Measurements from ENCODE around the gene CLCN7. TPM values are rescaled to one million over a fixed set of nuclear protein-coding genes. Genes with fewer than 3 reads are reported as not detected.

CLCN7 gene
- polyA plus RNA-seq, 3 donors from 2014 or later, result 19.8 to 44.8 (median 21.5) TPM

GRCh38 chr16:1408171-1408837 lies 66.5 kb downstream of the CLCN7 start:
- Mint-ChIP-seq H3K4me3 (peak overlapping the region; percentile 72 to 83 (median 75)), H3K4me1 (peaks cover 25 to 27% of the 10 kb centered on the region in 2 donors), H3K9me3 (no peaks in the 10 kb centered on the region), H3K27me3 (ENCODE audit: low read depth in 3 of 3) (peaks cover 3 to 8% (median 5%) of the 10 kb centered on the region in 3 donors), H3K36me3 (peaks cover 0 to 3% (median 3%) of the 10 kb centered on the region in 3 donors), H3K27ac (peak overlapping the region in 5 of 6 donors; percentile 49 to 85 (median 74))
- peak; percentile 94 to 96 (median 96) for DNase-seq

GRCh38 chr16:1407753-1408152 lies 67.1 kb downstream of the CLCN7 start:
- H3K27ac Mint-ChIP-seq, result peak overlapping the region in 5 of 6 donors; percentile 49 to 90 (median 72)
- no peaks in the 10 kb centered on the region for H3K9me3 Mint-ChIP-seq
- DNase-seq, result no peak
- H3K36me3 Mint-ChIP-seq, result peaks cover 0 to 4% (median 3%) of the 10 kb centered on the region in 3 donors
- peaks cover 26 to 27% of the 10 kb centered on the region in 2 donors for H3K4me1 Mint-ChIP-seq
- peaks cover 3 to 8% (median 5%) of the 10 kb centered on the region in 3 donors for H3K27me3 Mint-ChIP-seq (ENCODE audit: low read depth in 3 of 3)
- peak overlapping the region; percentile 55 to 72 (median 56) for H3K4me3 Mint-ChIP-seq

- DNase-seq, result no peak
- H3K4me1 Mint-ChIP-seq, result peaks cover 11% of the 10 kb centered on the region in 2 donors
- H3K27me3 Mint-ChIP-seq (ENCODE audit: low read depth in 3 of 3), result peaks cover 5 to 14% (median 8%) of the 10 kb centered on the region in 3 donors
- no peaks in the 10 kb centered on the region for H3K9me3 Mint-ChIP-seq
- H3K4me3 Mint-ChIP-seq, result no peak overlapping the region
- H3K27ac Mint-ChIP-seq, result no peak overlapping the region
- peaks cover 0 to 9% (median 5%) of the 10 kb centered on the region in 3 donors for H3K36me3 Mint-ChIP-seq
Observed at GRCh38 chr16:1403733-1404132, 71.1 kb downstream of the CLCN7 start.

- Mint-ChIP-seq H3K4me3 (no peak overlapping the region), H3K4me1 (peaks cover 9 to 11% of the 10 kb centered on the region in 2 donors), H3K27me3 (ENCODE audit: low read depth in 3 of 3) (peaks cover 4 to 13% (median 11%) of the 10 kb centered on the region in 3 donors), H3K27ac (no peak overlapping the region), H3K9me3 (no peaks in the 10 kb centered on the region), H3K36me3 (peaks cover 0 to 9% (median 9%) of the 10 kb centered on the region in 3 donors)
- no peak for DNase-seq
Observed at GRCh38 chr16:1403036-1403435, 71.8 kb downstream of the CLCN7 start.

- Mint-ChIP-seq H3K9me3 (no peaks in the 10 kb centered on the region), H3K4me3 (no peak overlapping the region), H3K36me3 (peaks cover 0 to 11% (median 9%) of the 10 kb centered on the region in 3 donors), H3K27me3 (ENCODE audit: low read depth in 3 of 3) (peaks cover 4 to 14% (median 7%) of the 10 kb centered on the region in 3 donors), H3K27ac (no peak overlapping the region), H3K4me1 (peaks cover 4 to 6% of the 10 kb centered on the region in 2 donors)
- no peak for DNase-seq
Observed at GRCh38 chr16:1401758-1402154, 73.1 kb downstream of the CLCN7 start.

GRCh38 chr16:1401061-1401757 lies 73.6 kb downstream of the CLCN7 start:
- peaks cover 6 to 14% (median 7%) of the 10 kb centered on the region in 3 donors for H3K27me3 Mint-ChIP-seq (ENCODE audit: low read depth in 3 of 3)
- H3K4me1 Mint-ChIP-seq, result peaks cover 4 to 6% of the 10 kb centered on the region in 2 donors
- no peak for DNase-seq
- no peak overlapping the region for H3K27ac Mint-ChIP-seq
- H3K36me3 Mint-ChIP-seq, result peaks cover 0 to 13% (median 9%) of the 10 kb centered on the region in 3 donors
- H3K9me3 Mint-ChIP-seq, result no peaks in the 10 kb centered on the region
- H3K4me3 Mint-ChIP-seq, result no peak overlapping the region

GRCh38 chr16:1398826-1399581 lies 75.8 kb downstream of the CLCN7 start:
- no peaks in the 10 kb centered on the region for H3K9me3 Mint-ChIP-seq
- no peak for DNase-seq
- peaks cover 3 to 6% of the 10 kb centered on the region in 2 donors for H3K4me1 Mint-ChIP-seq
- H3K4me3 Mint-ChIP-seq, result no peak overlapping the region
- H3K27me3 Mint-ChIP-seq (ENCODE audit: low read depth in 3 of 3), result peaks cover 6 to 14% (median 7%) of the 10 kb centered on the region in 3 donors
- H3K27ac Mint-ChIP-seq, result no peak overlapping the region
- H3K36me3 Mint-ChIP-seq, result peaks cover 0 to 13% (median 9%) of the 10 kb centered on the region in 3 donors

GRCh38 chr16:1398351-1398750 lies 76.5 kb downstream of the CLCN7 start:
- peaks cover 0 to 13% (median 6%) of the 10 kb centered on the region in 3 donors for H3K36me3 Mint-ChIP-seq
- DNase-seq, result no peak
- no peak overlapping the region for H3K4me3 Mint-ChIP-seq
- H3K27me3 Mint-ChIP-seq (ENCODE audit: low read depth in 3 of 3), result peaks cover 6 to 13% (median 7%) of the 10 kb centered on the region in 3 donors
- peaks cover 3% of the 10 kb centered on the region in 2 donors for H3K4me1 Mint-ChIP-seq
- H3K27ac Mint-ChIP-seq, result no peak overlapping the region
- no peaks in the 10 kb centered on the region for H3K9me3 Mint-ChIP-seq

GRCh38 chr16:1397779-1398178 lies 77.0 kb downstream of the CLCN7 start:
- no peaks in the 10 kb centered on the region for H3K9me3 Mint-ChIP-seq
- peaks cover 6 to 11% (median 7%) of the 10 kb centered on the region in 3 donors for H3K27me3 Mint-ChIP-seq (ENCODE audit: low read depth in 3 of 3)
- H3K36me3 Mint-ChIP-seq, result peaks cover 0 to 14% (median 5%) of the 10 kb centered on the region in 3 donors
- H3K4me3 Mint-ChIP-seq, result no peak overlapping the region
- H3K27ac Mint-ChIP-seq, result no peak overlapping the region
- peaks cover 0 to 3% of the 10 kb centered on the region in 2 donors for H3K4me1 Mint-ChIP-seq
- DNase-seq, result no peak

GRCh38 chr16:1395444-1396031 lies 79.3 kb downstream of the CLCN7 start:
- no peak for DNase-seq
- Mint-ChIP-seq H3K27ac (no peak overlapping the region), H3K4me3 (no peak overlapping the region), H3K9me3 (no peaks in the 10 kb centered on the region), H3K36me3 (peaks cover 0 to 14% (median 0%) of the 10 kb centered on the region in 3 donors), H3K4me1 (no peaks in the 10 kb centered on the region), H3K27me3 (ENCODE audit: low read depth in 3 of 3) (peaks cover 8 to 10% (median 8%) of the 10 kb centered on the region in 3 donors)

Other genes with a start within 250 kb of the CLCN7 start
- gene TPSG1, start 249.8 kb downstream of the CLCN7 start, polyA plus RNA-seq, result not detected
- not detected for gene TPSB2, start 244.8 kb downstream of the CLCN7 start, polyA plus RNA-seq
- not detected for gene TPSAB1, start 234.3 kb downstream of the CLCN7 start, polyA plus RNA-seq
- gene TPSD1, start 219.0 kb downstream of the CLCN7 start, polyA plus RNA-seq, result not detected
- 100 to 1,000 TPM in 2 of 3 donors, 10 to 100 TPM in 1; 94.1 to 119 (median 101) TPM for gene UBE2I, start 165.4 kb downstream of the CLCN7 start, polyA plus RNA-seq
- 1 to 10 TPM in 2 of 3 donors, not detected in 1; 1.9 to 4.0 TPM for gene BAIAP3, start 141.4 kb downstream of the CLCN7 start, polyA plus RNA-seq
- 100 to 1,000 TPM; 104 to 143 (median 114) TPM for gene TSR3, start 123.2 kb downstream of the CLCN7 start, polyA plus RNA-seq
- 10 to 100 TPM; 44.3 to 76.5 (median 64.1) TPM for gene GNPTG, start 123.1 kb downstream of the CLCN7 start, polyA plus RNA-seq
- gene UNKL, start 60.3 kb downstream of the CLCN7 start, polyA plus RNA-seq, result 10 to 100 TPM in 1 of 3 donors, 1 to 10 TPM in 2; 1.0 to 14.5 (median 5.9) TPM
- gene UQCC4, start 54.3 kb downstream of the CLCN7 start, polyA plus RNA-seq, result 10 to 100 TPM; 59.3 to 79.9 (median 64.7) TPM
- gene PERCC1, start 44.0 kb downstream of the CLCN7 start, polyA plus RNA-seq, result not detected
- gene CCDC154, start 30.5 kb downstream of the CLCN7 start, polyA plus RNA-seq, result not detected
- not detected for gene PTX4, start 13.9 kb upstream of the CLCN7 start, polyA plus RNA-seq
- gene TELO2, start 18.3 kb upstream of the CLCN7 start, polyA plus RNA-seq, result 10 to 100 TPM; 12.0 to 16.4 (median 12.3) TPM
- gene TMEM204, start 58.6 kb upstream of the CLCN7 start, polyA plus RNA-seq, result 10 to 100 TPM; 23.0 to 41.0 (median 38.3) TPM
- 1 to 10 TPM in 2 of 3 donors, not detected in 1; 1.5 to 2.0 TPM for gene IFT140, start 137.0 kb upstream of the CLCN7 start, polyA plus RNA-seq
- gene CRAMP1, start 137.3 kb upstream of the CLCN7 start, polyA plus RNA-seq, result 10 to 100 TPM in 1 of 3 donors, 1 to 10 TPM in 2; 1.4 to 11.5 (median 2.8) TPM
- gene JPT2, start 203.3 kb upstream of the CLCN7 start, polyA plus RNA-seq, result 10 to 100 TPM in 1 of 3 donors, 1 to 10 TPM in 2; 7.9 to 14.0 (median 8.3) TPM
- gene MAPK8IP3, start 231.2 kb upstream of the CLCN7 start, polyA plus RNA-seq, result 1 to 10 TPM in 1 of 3 donors, under 1 TPM in 2; 0.55 to 3.8 (median 0.57) TPM